GM12872 (cell line): Measurements from ENCODE around the gene LGMN.

ENCODE experiments used
- TF ChIP-seq, protein P1 (sequence below): IDR thresholded peaks from 3 replicates; pipeline ENCODE4 v1.5.1; 2011; ENCODE audit warnings: low read depth, mild to moderate bottlenecking, low read length, moderate library complexity; ENCODE audit not compliant: insufficient read depth

LGMN gene

DNA sequence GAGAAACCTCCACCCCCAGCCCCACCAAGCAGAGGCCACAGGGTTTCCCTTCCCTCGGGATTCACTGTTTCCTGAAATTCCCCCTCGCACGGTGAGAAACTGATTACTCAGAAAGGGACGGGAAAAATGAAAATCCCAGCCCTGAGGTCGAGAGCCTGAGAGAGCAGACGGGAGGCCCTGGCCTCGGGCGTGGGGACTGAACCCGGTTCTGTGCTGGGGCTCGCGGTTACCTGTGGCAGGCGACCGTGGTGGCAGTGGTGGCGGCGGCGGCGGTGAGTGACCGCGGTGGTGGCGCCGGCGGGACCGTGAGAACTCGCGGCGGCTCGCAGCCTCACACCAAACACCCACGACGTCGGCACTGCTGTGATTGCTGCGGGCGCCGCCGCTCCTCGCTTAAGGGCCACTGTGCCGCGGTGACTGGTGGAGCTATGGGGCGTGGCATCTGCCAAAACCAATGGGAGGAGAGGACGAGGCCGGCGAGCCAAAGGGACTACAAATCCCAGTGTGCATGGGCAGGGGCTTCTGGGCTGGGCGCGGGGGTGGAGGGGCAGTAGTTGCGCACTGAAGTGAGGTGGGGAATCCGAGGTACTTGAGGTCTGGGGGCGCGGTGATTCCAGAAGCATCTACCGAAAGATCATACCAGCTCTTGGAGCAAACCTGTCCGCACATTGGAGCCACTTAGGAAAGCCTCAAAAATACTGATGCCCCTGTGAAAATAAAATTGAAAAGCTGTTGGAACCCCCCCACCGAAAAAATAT lies at the start of gene LGMN:
LGMN (minus strand) TSS at position 369 of the 758 bp plus-strand sequence. CDS start 15,841 bp downstream, outside the sequence.
- TF ChIP-seq, protein P1, sequence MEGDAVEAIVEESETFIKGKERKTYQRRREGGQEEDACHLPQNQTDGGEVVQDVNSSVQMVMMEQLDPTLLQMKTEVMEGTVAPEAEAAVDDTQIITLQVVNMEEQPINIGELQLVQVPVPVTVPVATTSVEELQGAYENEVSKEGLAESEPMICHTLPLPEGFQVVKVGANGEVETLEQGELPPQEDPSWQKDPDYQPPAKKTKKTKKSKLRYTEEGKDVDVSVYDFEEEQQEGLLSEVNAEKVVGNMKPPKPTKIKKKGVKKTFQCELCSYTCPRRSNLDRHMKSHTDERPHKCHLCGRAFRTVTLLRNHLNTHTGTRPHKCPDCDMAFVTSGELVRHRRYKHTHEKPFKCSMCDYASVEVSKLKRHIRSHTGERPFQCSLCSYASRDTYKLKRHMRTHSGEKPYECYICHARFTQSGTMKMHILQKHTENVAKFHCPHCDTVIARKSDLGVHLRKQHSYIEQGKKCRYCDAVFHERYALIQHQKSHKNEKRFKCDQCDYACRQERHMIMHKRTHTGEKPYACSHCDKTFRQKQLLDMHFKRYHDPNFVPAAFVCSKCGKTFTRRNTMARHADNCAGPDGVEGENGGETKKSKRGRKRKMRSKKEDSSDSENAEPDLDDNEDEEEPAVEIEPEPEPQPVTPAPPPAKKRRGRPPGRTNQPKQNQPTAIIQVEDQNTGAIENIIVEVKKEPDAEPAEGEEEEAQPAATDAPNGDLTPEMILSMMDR: no peak

DNA sequence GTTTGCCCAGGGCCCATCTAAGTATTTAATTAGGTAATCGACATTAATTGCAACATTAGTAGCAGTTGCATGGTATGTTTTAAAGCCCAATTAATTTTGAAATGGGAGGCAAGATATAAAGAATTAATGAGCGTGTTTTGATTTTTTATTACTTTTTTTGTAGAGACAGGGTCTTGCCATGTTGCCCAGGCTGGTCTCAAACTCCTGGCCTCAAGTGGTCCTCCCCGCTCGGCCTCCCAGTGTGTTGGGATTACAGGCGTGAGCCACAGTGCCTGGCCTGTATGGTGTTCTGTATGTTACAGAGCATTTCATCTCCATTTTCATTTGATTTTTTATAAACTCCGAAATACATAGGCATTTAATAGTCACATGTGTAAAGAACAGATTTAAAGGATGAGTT lies 46.5 kb upstream of the LGMN start:
- TF ChIP-seq, protein P1: no peak

DNA sequence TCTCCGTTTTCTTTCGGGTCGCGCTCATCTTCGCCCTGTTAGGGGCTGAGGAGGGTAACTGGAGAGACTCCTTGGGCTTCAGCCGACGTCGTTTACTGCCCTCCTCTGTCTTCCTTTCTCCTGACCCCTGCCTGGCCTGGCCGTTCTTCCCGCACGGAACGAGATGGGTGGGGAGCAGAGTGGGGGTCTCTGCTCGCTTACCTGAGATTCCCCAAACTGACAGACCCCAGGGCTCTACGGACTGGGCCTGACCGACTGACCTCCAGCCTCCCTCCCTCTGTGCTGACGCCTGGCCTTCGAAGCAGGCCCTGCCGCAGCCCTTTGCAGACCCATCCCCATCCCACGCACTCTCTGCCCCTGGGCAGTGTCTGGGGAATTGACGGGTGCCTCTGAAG lies 46.1 kb upstream of the LGMN start:
- TF ChIP-seq, protein P1: no peak

DNA sequence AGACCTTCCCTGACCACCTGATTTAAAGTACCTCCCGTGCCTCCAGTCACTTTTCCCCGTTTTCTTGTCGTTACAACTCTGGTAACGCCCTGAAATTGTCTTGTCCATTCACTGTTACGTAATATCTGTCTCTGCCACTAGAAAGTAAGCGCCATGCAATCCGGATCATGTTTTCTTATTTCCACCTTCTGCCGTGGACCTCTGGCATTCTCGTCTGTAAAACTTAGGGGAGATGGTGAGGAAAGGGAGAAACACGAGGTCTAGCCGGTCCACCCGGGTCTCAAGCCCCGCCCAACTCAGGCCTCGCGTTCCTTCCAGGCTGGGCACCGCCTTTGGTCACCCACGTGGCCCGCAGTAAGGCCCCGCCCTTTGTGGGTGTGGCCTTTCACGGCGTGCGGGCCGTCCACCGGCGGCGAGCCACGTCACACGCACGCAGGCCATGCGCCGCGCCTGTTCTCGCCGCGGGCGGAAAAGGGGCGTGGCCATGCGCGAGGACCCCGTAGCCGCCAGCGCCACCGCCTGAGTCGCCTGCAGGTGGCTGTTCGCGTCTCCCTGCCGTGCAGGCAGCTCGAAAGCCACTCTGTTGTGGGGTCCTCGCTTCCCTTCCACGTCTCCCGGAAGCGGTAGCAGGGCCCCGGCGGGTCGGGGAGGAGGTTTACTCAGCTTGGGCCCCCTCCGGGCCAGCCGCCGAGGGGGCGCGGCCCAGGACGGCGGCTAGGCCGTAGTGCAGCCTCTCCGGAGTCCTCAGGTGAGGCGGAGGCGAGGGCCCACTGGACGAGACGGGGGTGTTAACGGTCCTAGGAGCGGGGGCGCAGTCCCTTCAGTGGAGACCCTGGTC lies 45.5 kb upstream of the LGMN start, which contains the start of gene GOLGA5:
GOLGA5 (plus strand) TSS at position 597 of the 838 bp plus-strand sequence. CDS start 3,133 bp downstream, outside the sequence.
- TF ChIP-seq, protein P1: no peak

DNA sequence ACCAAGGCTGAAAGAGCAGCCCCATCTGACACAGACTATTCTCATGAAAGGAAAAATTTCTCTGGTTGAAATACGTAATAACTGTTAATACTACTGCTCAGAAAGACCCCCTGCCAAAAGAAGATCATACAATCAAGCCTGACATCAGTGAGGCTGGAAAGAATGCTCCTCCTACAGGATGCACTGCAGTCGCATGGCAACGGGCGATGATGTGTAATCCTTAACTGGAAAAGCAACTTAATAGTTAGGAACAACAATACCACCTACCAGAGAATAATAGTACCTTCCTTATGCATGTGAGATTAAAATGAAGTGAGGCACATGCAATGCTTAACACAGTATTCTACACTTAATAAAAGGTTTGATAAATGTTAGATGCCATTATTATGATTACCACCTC lies 44.5 kb upstream of the LGMN start:
- TF ChIP-seq, protein P1: no peak

DNA sequence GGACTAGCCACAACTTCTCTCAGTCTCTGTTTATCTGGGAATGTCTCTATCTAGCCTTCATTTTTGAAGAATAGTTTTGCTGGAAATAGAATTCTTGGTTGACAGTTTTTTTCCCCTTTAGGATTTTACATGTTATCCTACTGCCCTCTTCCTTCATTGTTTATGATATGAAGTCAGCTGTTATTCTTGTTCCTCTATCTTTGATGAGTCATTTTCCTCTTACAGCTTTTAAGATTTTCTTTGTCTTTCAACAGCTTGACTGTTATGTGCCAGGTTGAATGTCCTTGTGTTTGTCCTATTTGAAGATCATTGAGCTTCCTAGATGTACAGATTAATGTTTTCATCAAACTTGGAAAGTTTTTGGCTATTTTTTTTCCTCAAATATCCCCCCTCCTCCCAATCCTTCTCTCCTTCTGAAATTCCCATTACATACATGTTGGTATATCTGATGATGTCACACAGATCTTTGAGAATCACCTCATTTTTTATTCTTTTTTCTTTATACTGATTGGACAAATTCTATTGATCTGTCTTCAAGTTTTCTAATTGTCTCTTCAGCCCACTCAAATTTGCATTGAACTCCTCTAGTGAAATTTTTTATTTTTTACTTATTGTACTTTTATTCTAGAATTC lies 41.1 kb upstream of the LGMN start:
- TF ChIP-seq, protein P1: no peak

DNA sequence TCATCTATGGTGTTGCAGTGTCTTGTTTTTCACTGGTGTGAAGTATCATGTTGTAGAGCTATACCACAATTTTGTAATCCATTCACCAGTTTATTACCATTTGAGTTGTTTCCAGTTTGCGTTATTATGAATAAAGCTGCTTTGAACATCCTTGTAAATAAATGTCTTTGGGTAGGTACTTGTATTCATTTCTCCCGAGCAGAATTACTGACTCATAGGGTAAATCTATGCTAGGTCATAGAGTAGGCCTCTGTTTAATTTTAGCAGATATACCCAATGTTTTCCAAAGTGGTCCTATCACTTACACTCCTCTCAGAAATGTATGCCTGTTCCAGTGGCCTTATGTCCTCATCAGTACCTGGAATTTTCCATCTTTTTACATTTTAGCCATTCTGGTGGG lies 39.1 kb upstream of the LGMN start:
- TF ChIP-seq, protein P1: no peak
